H1 (cell line): ENCODE results near the gene MAP3K6. TPM values are rescaled to one million over a fixed set of nuclear protein-coding genes. Genes with fewer than 3 reads are reported as not detected.

Source experiments
- polyA plus RNA-seq, 7 experiments: library from polyadenylated mRNA; depleted of rRNA in 3 of 7; stranded (reverse) in 5 of 7; unstranded in 2 of 7; fragments of >200 nt in 5 of 7; fragments of 200-250 nt in 2 of 7; gene quantifications; 1 replicate in 5 of 7; 2 replicates in 1 of 7; 4 replicates in 1 of 7; pipeline versions ENCODE4 v1.2.1 to v1.2.3, GENCODE V29; 2011 to 2013; ENCODE audit warnings: missing spikeins in 2 of 7, mixed read lengths in 2 of 7
- total RNA-seq: library from RNA; stranded (reverse); fragmentation: NEBNext Ultra II Directional; extraction: Animal tissue kit (Norgen Biotek cat#: 25700); gene quantifications from 2 replicates; pipeline ENCODE4 v1.2.1, GENCODE V29; 2021
- TF ChIP-seq, protein P1 (sequence below), 3 experiments: IDR thresholded peaks; 1 replicate in 2 of 3; 2 replicates in 1 of 3; pipeline versions ENCODE4 v1.5.1 to v1.6.1; 2011; ENCODE audit warnings: low read length in 3 of 3, mild to moderate bottlenecking in 3 of 3, inconsistent platforms in 2 of 3, low read depth in 1 of 3, moderate library complexity in 1 of 3; ENCODE audit not compliant: insufficient read depth in 1 of 3; ENCODE audit errors: control extremely low read depth in 1 of 3

The MAP3K6 gene
- total and polyA plus RNA-seq, 2 of the 8 experiments (the other 6 are each of a cell fraction or from before 2014, with no cell fraction given) = 7.4 to 7.6 TPM

DNA sequence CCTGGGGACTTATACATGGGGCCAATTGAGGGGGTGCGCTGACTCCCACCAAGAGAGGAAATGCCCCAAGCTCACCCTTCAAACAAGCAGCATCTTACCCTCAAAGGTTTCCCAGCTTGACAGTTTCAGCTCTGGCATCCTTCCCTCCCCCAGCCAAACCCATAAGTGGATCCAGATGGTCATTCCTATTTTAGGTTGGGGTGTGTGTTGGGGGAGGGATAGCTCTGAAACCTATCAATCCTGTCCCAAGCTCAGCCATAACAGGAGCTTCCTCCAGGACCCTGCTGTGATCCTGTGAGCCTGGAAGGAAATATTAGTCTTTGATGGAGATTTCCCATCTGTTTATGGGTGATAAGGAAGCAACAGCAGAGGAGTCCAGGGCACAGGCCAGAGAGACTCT is 48.2 kb downstream of the MAP3K6 start (continued):
- TF ChIP-seq, protein P1, sequence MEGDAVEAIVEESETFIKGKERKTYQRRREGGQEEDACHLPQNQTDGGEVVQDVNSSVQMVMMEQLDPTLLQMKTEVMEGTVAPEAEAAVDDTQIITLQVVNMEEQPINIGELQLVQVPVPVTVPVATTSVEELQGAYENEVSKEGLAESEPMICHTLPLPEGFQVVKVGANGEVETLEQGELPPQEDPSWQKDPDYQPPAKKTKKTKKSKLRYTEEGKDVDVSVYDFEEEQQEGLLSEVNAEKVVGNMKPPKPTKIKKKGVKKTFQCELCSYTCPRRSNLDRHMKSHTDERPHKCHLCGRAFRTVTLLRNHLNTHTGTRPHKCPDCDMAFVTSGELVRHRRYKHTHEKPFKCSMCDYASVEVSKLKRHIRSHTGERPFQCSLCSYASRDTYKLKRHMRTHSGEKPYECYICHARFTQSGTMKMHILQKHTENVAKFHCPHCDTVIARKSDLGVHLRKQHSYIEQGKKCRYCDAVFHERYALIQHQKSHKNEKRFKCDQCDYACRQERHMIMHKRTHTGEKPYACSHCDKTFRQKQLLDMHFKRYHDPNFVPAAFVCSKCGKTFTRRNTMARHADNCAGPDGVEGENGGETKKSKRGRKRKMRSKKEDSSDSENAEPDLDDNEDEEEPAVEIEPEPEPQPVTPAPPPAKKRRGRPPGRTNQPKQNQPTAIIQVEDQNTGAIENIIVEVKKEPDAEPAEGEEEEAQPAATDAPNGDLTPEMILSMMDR (IDR thresholded peaks at IDR 0.05; ENCODE audit: control extremely low read depth in 1 of 3, insufficient read depth in 1 of 3, low read depth in 1 of 3, low read length in 3 of 3) = no peak
